ENCODE results near the gene AQP12B.
"Not testable (repeated sequence)": the region's sequence is repeated elsewhere in the genome, so short reads cannot be mapped to it uniquely, and the experiment has no call there.

The AQP12B gene

DNA sequence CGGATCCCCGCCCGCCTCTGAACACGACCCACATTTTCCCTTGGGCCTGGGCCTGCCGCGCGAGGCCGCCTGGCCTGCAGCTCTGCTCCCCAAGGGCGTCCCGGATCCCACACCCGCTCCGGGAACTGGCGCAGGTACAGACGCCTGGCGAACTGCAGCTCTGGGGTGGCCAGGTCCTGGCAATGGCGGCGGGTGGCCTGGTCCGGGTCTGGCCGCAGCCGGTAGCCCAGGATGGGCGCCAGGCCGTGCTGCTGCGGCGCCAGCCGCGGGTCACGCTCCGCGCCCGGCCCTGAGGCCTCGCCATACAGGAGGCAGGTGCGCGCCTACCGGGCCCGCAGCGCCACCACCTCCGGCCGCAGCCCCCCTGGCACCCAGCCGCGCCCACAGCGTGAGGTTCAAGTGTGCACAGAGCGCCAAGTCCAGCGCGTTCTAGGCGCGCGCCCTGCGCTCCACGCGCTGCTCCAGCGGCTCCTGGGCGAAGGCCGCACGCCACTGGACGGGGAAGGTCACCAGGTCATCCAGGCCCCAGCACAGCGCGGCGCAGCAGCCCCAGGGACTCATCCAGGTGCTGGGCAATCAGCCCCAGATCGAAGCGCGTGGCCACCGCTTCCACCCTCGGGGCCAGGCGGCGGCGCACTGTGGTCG lies 18.5 kb upstream of the AQP12B start:
- DNase-seq: no peak

DNA sequence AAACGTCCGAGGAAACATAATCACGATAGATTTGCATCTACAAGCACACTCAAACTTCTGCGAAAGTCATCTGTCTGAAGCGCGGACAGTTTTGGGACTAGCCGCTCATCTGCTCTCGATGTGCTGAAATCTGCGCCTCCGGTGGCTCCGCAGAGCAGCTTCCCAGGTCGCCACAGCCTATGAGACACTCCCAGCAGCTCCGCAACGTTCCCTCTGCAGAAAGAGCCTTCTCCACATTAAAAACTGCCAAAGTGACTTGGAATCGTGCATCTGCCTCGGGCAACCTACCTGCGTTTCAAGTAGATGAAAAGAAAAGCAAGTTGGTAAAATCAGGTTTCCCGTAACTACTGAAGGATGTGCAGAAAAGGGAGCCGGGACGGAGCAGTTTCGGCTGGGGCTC lies 17.9 kb upstream of the AQP12B start:
- not testable (repeated sequence) for DNase-seq

DNA sequence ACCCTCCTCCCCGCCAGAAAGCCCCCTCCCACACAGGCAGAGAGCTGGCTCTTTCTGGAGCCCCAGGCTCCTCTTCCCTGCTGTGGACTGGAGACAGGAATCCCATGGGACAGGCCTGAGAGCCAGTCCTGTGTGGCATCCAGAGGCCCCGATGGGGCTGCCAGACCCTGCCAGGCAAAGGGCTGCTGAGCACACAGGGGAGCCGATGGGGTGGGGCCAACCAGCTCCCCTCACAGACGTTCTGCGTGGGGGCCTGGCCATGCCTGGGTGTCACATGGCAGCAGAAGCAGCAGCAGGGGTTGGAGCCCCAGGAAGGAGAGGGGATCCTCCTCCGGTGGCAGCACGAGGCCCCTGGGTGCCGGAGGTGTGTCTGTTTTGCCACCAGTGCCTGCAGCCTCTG lies 17.1 kb upstream of the AQP12B start:
- DNase-seq: not testable (repeated sequence)

DNA sequence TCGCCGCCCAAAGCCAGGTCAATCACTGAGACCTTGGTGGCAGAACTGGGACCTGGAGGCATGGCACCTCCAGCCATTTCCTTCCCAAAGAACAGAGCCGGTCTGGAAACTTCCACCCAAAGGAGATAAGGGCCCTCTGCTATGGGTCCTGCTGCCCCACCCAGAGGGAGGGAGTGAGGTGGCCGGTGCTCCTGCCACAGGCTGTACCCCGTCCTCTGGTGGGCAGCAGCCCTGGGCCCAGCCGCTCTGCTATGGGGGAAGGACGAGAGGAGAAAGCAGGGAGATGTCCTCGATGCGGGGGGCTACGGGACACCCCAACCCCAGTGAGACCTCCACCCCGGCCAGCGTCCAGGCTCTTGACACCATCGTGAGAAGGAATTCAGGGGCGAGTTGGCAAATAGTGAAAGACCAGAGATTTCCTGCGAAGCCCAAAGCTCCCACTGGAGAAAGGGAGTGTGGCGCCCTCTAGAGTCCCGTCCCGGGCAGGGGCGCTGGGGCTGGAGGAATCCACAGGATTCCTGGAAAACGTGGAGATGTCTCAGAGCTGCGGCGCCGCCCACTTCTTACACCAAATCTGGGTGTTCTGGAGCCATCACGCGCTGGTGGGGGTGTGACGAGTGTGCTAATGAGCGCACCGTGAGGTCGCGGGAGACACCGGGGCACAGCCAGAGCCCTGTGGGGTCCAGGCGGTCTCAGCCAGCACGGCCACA lies 16.3 kb upstream of the AQP12B start:
- DNase-seq: not testable (repeated sequence)

DNA sequence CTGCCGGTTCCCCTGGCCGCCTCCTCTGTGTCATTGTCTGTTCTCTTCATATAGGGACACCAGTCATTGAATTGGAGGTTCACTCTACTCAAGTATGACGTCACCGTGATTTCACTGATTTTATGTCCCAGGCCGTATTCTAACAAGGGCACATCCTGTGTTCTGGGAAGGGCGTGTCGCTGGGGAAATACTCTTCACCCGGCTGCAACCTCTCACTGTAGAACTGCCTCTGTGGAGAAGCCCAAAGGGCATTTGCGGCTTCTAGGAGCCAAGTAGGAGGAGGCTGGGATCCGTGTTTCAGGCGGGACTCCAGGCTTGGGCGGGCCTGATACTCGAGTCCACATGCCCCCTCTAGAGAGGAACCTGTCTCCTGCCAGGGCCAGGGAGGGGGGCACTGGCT lies 13.8 kb upstream of the AQP12B start:
- not testable (repeated sequence) for DNase-seq

DNA sequence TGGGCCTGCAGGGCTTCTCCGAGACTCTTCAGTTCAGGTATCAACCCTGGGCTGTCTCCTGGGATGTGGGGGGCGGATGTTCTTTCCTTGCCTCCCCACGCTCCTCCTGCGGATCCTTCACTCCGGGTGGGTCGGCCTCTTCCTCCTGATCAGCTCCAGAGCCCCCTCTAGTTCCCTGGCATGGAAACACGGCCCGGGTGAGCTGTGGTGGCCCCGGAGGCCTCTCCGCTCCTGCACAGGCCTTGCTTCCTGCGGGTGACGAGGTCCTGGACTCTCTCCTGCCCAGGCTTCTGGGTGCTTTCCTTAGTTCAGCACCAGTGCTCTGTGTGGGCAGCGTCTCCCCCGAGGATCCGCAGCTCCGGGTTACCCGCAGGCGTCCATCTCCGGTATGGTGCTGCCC lies 12.9 kb upstream of the AQP12B start:
- DNase-seq: not testable (repeated sequence)

GRCh38 chr2:240694304-240694703 lies 11.6 kb upstream of the AQP12B start:
- not testable (repeated sequence) for DNase-seq

DNA sequence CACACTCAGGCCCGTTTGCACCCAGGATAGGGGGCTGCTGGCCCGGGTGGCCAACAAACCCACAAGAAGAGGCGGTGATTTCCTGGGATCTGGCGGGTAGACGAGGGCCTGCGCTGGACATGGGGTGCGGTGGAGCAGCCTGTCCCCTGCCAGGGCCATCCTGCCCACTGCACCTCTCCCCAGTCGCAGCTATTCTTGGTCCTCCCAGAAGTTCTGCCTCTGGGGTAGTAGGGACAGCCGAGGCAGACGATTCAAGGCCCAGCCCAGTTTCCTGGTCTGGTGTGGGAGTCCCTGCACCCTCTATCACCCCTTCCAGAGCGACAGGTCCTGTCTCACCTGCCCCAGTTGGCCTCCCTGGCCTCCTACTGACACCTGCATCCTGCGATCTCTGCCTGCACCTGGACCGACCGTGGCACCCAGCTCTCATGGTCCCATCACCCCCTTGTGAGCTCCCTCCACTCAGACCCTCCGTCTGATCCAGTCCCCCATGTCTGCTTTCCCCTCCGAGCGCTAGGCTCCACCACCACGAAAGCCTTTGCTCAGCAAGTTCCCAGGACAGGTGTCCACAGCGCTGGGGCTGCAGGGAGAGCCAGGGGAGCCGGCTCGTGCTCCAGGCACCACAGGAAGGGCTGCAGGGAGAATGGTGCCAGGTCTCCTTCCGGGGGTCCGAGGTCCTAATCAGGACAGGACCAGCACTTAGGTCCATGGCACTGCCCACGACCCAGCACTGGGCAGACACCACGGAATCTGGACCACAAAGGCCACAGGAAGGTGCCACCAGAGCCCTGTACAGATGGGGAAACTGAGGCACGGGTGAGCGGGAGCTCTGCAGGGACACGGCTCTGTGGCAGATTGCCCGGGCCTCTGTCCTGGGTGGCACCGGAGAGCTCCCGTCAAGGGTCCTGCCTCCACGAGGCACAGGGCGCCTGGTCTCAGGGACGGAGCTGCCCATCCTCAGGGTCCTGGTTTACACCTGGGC lies 10.2 kb upstream of the AQP12B start:
- DNase-seq: not testable (repeated sequence)

DNA sequence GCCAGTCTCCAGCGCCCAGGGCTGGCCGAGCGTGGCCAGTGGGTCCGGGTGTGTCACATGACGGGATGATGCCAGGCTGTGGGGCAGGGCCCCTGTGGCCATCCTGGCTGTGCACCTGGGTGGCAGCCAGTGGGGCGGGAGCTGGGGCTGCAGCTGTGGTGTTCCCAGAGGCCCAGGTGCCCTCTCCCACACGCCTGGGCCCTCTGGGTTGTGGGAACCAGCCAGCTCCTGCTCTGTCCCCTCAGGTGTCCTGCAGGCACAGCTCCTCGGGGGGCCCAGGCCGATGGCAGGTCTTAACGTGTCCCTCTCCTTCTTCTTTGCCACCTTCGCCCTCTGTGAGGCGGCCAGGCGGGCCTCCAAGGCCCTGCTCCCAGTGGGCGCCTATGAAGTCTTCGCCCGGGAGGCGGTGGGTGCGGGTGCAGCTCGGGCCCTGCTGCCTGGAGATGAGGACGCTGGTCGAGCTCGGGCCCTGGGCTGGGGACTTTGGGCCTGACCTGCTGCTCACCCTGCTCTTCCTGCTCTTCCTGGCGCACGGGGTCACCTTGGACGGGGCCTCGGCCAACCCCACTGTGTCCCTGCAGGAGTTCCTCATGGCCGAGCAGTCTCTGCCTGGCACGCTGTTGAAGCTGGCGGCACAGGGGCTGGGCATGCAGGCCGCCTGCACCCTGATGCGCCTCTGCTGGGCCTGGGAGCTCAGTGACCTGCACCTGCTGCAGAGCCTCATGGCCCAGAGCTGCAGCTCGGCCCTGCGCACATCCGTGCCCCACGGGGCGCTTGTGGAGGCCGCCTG lies 9.1 kb upstream of the AQP12B start, which contains the start of gene AQP12A:
Gene AQP12A (plus strand): TSS at position 236 of the 790 bp plus-strand sequence. CDS start 48 bp downstream, at position 284.
- not testable (repeated sequence) for DNase-seq

- DNase-seq: not testable (repeated sequence)
These were observed 8.4 kb upstream of the AQP12B start for GRCh38 chr2:240691075-240691427.

- DNase-seq: not testable (repeated sequence)
These were observed 7.9 kb upstream of the AQP12B start for GRCh38 chr2:240690421-240691074.

DNA sequence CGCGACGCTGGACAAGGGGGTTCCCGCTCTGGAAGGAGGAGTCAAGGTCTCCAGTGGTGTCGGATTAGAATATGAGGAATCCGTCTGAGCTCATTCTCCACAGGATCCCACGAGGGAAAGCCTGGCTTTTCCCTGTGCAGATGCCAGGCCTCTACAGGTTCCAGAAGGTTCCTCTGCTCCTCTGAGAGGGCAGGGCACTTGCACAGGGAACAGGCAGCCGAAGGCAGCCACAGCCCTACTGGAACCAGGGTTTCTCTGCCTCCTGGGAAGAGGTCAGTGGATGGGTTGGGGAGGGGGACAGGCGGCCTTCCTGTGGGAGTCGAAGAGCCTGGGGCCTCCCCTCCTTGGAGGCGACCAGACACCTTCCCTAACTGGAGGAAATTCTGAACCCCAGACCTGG lies 7.3 kb upstream of the AQP12B start:
- DNase-seq: no peak

DNA sequence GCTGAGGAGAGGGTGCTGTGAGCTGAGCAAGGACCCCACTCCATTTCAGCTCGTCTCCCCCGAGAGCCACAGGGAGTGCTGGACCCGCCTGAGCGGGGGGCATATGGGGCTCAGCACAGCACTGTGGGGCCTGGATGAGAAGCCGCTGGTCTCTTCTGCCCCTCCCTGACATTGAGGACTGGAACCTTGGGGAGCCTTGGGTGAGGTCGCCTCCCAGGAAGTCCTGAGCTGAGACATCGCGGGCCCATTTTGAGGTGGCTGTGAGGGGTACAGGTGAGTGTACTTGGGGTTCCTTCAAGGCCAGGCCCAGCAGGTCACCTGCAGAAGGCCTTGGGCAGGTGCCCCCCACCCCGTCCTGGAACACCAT lies 5.9 kb upstream of the AQP12B start:
- DNase-seq: no peak

GRCh38 chr2:240687741-240688552 lies 5.3 kb upstream of the AQP12B start:
- no peak for DNase-seq

DNA sequence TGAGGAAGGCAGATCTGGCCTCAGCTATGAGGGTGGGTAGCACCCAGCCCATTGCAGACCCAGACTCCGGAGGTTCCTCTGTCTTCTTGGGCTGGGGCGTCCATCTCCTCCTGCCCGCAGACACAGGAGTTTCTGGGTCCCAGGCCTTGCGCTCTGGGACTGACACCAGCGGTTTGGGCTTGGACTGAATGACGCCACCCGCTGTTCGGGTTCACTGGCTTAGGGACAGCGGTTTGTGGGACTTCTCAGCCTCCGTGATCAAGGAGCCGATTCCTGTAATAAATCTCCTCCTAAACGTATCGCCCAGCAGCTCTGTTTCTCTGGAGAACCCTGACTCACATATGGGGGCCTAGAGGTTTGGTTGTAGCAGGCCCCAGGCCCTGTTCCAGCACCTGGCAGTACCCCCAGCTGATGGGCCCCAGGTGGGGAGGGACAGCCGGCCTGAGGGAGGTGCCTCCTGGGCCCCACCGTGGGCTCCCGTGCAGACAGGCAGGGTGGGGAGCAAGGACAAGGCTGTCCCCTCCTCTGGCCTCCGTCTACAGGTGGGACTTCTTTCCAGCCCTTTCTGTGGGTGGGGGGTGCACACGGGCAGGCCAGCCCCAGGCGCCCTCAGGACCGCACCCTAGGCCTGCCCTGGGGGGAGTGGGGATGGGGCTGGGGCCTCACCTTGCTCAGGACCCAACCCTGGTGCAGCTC lies 4.5 kb upstream of the AQP12B start:
- DNase-seq: no peak

DNA sequence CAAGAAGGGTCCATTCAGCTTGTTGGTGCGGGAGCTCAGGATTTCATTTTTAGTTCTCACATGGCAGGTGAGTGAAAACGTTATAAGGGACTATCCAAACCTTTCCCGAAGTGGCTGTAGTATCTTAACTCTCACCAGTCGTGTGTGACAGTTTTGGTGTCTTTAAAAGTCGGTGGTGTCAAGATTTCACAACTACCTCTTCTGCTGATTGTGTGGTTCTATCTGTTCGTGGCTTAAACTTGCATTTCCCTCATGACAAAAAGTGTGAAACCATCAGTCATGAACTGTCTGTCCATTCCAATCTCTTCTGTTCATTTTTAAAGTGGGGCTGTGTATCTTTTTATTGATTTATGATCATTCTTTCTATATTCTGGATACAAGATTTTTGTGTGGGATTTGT lies 3.8 kb upstream of the AQP12B start:
- no peak for DNase-seq

DNA sequence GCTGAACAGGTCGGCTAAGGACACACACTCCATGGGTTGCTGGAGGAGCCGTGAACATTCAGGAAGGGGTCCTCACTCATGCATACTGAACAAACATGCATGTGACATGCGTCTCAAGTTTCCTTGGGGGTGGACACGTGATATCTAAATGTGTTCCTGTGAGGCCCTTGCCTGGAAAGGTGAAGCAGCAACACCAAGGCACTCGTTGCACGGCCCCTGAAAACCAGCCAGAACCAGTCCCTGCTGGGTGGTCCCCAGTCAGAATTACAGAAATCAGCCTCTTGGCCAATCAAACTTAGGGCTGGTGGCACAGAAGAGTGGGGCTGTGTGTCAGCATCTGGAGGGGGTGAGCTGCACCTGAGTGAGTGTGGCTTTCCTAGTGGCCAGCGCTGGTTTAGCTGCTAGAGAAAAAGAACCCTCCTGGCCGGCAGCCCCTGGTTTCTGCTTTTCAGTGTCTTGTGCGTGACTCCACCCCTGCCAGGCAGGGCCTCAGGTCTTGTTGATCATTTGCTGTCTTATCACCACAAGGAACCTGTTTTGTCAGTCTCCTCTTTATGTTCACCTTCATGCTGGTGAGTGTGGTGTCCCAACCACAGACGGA lies 3.2 kb upstream of the AQP12B start:
- no peak for DNase-seq

DNA sequence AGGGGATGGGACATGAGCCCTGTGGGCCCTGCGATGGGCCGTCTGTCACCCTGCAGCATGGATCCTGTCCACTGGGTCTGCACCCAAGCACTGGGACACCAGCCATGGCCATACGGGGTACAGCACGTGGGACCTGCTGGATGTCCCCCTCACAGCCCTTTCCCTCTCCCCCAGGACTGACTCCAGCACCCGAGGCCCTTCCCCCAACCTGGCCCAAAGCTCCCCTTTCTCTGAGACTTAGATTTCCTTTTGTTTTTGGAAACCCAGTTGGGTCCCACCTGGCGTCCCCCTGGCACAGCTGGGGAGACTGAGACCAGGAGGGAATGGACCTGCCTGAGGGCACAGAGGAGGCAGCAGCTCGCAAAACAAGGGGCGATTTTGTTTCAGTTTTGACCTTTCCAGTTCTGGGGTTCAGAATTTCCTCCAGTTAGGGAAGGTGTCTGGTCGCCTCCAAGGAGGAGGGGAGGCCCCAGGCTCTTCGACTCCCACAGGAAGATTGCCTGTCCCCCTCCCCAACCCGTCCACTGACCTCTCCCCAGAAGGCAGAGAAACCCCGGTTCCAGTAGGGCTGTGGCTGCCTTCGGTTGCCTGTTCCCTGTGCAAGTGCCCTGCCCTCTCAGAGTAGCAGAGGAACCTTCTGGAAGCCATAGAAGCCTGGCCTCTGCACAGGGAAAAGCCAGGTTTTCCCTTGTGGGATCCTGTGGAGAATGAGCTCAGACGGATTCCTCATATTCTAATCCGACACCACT lies 1.5 kb upstream of the AQP12B start:
- DNase-seq: not testable (repeated sequence)

- DNase-seq: not testable (repeated sequence)
These were observed 769 bp upstream of the AQP12B start for GRCh38 chr2:240683329-240683979.
